ENCODE measurements around the gene BFSP1. TPM values are rescaled to one million over a fixed set of nuclear protein-coding genes. Genes with fewer than 3 reads are reported as not detected.
A peak's percentile ranks its signal among the peaks of the same experiment; 100 is the strongest.

The BFSP1 gene
- total RNA-seq, 1 donor from 2014 or later = not detected

- Histone ChIP-seq H3K9me3 (no peaks in the 10 kb centered on the region), H3K27me3 (no peaks in the 10 kb centered on the region), H3K27ac (peak overlapping the region; percentile 98 to 100), H3K4me3 (peak overlapping the region; percentile 18 to 93), H3K36me3 (no peaks in the 10 kb centered on the region), H3K4me1 (peaks cover 13 to 40% of the 10 kb centered on the region in 2 donors)
- intact Hi-C loops (cut with DNase I) = loop anchor here (5.0 kb wide), 1 partner anchor 274 kb away; no protein-coding TSS in a partner anchor
- DNase-seq (ENCODE audit: low spot score in 2 of 2) = no peak
- no peak for TF ChIP-seq CTCF (IDR thresholded peaks at IDR 0.05)
These were observed 37.0 kb upstream of the BFSP1 start for GRCh38 chr20:17568045-17568788.

GRCh38 chr20:17566345-17566744 is 35.2 kb upstream of the BFSP1 start:
- TF ChIP-seq CTCF (IDR thresholded peaks at IDR 0.05) = no peak
- no peak for DNase-seq (ENCODE audit: low spot score in 2 of 2)
- Histone ChIP-seq H3K4me1 (peaks cover 24 to 56% of the 10 kb centered on the region in 2 donors), H3K27me3 (no peaks in the 10 kb centered on the region), H3K27ac (peak overlapping the region; percentile 98 to 100), H3K9me3 (no peaks in the 10 kb centered on the region), H3K36me3 (no peaks in the 10 kb centered on the region), H3K4me3 (no peak overlapping the region)
- intact Hi-C loops (cut with DNase I) = loop anchor here (5.0 kb wide), 1 partner anchor 276 kb away; no protein-coding TSS in a partner anchor

GRCh38 chr20:17565169-17565845 is 34.1 kb upstream of the BFSP1 start:
- peaks cover 27 to 66% of the 10 kb centered on the region in 2 donors for H3K4me1 ChIP-seq
- no peak overlapping the region for H3K4me3 ChIP-seq
- H3K27me3 ChIP-seq = no peaks in the 10 kb centered on the region
- H3K9me3 ChIP-seq = no peaks in the 10 kb centered on the region
- TF ChIP-seq CTCF (IDR thresholded peaks at IDR 0.05) = no peak
- no peak for DNase-seq (ENCODE audit: low spot score in 2 of 2)
- H3K27ac ChIP-seq = peak overlapping the region; percentile 98 to 100
- intact Hi-C loops (cut with DNase I) = loop anchor here (5.0 kb wide), 1 partner anchor 277 kb away; no protein-coding TSS in a partner anchor
- H3K36me3 ChIP-seq = no peaks in the 10 kb centered on the region

- no peak for DNase-seq (ENCODE audit: low spot score in 2 of 2)
- Histone ChIP-seq H3K27ac (peak overlapping the region; percentile 98 to 100), H3K4me3 (no peak overlapping the region), H3K4me1 (peaks cover 26 to 74% of the 10 kb centered on the region in 2 donors), H3K27me3 (no peaks in the 10 kb centered on the region), H3K36me3 (no peaks in the 10 kb centered on the region), H3K9me3 (no peaks in the 10 kb centered on the region)
- TF ChIP-seq CTCF (IDR thresholded peaks at IDR 0.05) = no peak
- intact Hi-C loops (cut with DNase I) = no loop called here
These were observed 31.7 kb upstream of the BFSP1 start for GRCh38 chr20:17562804-17563305.

- H3K27me3 ChIP-seq = no peaks in the 10 kb centered on the region
- H3K9me3 ChIP-seq = no peaks in the 10 kb centered on the region
- H3K4me3 ChIP-seq = no peak overlapping the region
- no peak for TF ChIP-seq CTCF (IDR thresholded peaks at IDR 0.05)
- H3K4me1 ChIP-seq = peaks cover 31 to 71% of the 10 kb centered on the region in 2 donors
- peak overlapping the region; percentile 98 to 100 for H3K27ac ChIP-seq
- H3K36me3 ChIP-seq = no peaks in the 10 kb centered on the region
- intact Hi-C loops (cut with DNase I) = no loop called here
- no peak for DNase-seq (ENCODE audit: low spot score in 2 of 2)
These were observed 29.3 kb upstream of the BFSP1 start for GRCh38 chr20:17560344-17561074.
